Endothelial cell of umbilical vein (primary cell): ENCODE measurements around the gene CFTR. TPM values are rescaled to one million over a fixed set of nuclear protein-coding genes. Genes with fewer than 3 reads are reported as not detected.

Experiments used
- BruUV-seq: library from RNA; stranded (reverse); fragments of 400-500 nt; replicated peaks from 2 replicates; lab custom pipeline; 2021; lab: Mats Ljungman, UMichigan
- CTCF ChIA-PET: fragments of 300-600, 350-600 bp; sonication (Branson Sonifier 250); formaldehyde crosslinking; loops from one replicate; lab custom pipeline; 2021; ENCODE audit warnings: antibody characterized with exemption, inconsistent platforms; lab: Charles Lee
- POLR2A ChIA-PET: fragments of 300-600, 350-600 bp; sonication (Branson Sonifier 250); formaldehyde crosslinking; loops from one replicate; lab custom pipeline; 2021; ENCODE audit warnings: antibody characterized with exemption, inconsistent platforms; lab: Charles Lee
- DNase-seq: peaks from one replicate; pipeline ENCODE4 v3.0.0-alpha.2; 2011; ENCODE audit warnings: low read depth, low spot score
- FAIRE-seq: peaks from 2 replicates; lab custom pipeline; 2011; peaks lifted over from hg19 to GRCh38; lab: Jason Lieb, UNC
- H2AFZ ChIP-seq: 2 replicates; pipeline ENCODE4 v1.6.0; 2012; ENCODE audit warnings: low read depth, low read length, control low read depth, inconsistent platforms
- H3K27ac ChIP-seq: 2 replicates; pipeline ENCODE4 v1.5.1; 2011; ENCODE audit warnings: low read depth, mild to moderate bottlenecking, control low read depth, low read length, moderate library complexity; ENCODE audit not compliant: insufficient read depth
- H3K27me3 ChIP-seq, 2 experiments: 2 replicates each; pipeline versions ENCODE4 v1.6.0 to v1.6.1; 2011; ENCODE audit warnings: low read length in 2 of 2, mixed read lengths in 1 of 2; ENCODE audit not compliant: control insufficient read depth in 2 of 2, insufficient read depth in 2 of 2
- H3K36me3 ChIP-seq, 2 experiments: 2 replicates in 1 of 2; 3 replicates in 1 of 2; pipeline ENCODE4 v1.5.1; 2011; ENCODE audit warnings: low read length in 2 of 2, mild to moderate bottlenecking in 1 of 2, moderate library complexity in 1 of 2; ENCODE audit not compliant: control insufficient read depth in 2 of 2, insufficient read depth in 2 of 2; ENCODE audit errors: extremely low read depth in 1 of 2
- H3K4me1 ChIP-seq: 3 replicates; pipeline ENCODE4 v1.5.1; 2011; ENCODE audit warnings: mild to moderate bottlenecking, low read length; ENCODE audit not compliant: control insufficient read depth, insufficient read depth; ENCODE audit errors: extremely low read depth
- H3K4me2 ChIP-seq: 2 replicates; pipeline ENCODE4 v1.6.1; 2011; ENCODE audit warnings: low read length, control low read depth, mixed read lengths; ENCODE audit not compliant: insufficient read depth
- H3K4me3 ChIP-seq, 3 experiments: fragments of 200-600 bp in 1 of 3; sonication (generic), shearing (Covaris generic) in 1 of 3; replicated peaks in 1 of 3; 2 replicates each; pipeline ENCODE4 v1.5.1; 2011 to 2016; ENCODE audit warnings: control low read depth in 3 of 3, low read length in 3 of 3, mild to moderate bottlenecking in 2 of 3, inconsistent platforms in 1 of 3, low read depth in 1 of 3, moderate library complexity in 1 of 3; ENCODE audit not compliant: insufficient read depth in 1 of 3
- H3K79me2 ChIP-seq: 2 replicates; pipeline ENCODE4 v1.6.0; 2012; ENCODE audit warnings: low read length, inconsistent platforms; ENCODE audit not compliant: control insufficient read depth, insufficient read depth
- H3K9ac ChIP-seq: replicated peaks from 2 replicates; pipeline ENCODE3; 2011; ENCODE audit warnings: low read length, control low read depth; ENCODE audit not compliant: insufficient read depth; ENCODE audit errors: extremely low read depth
- H3K9me1 ChIP-seq: replicated peaks from 3 replicates; pipeline ENCODE4 v1.6.0; 2011; ENCODE audit warnings: mild to moderate bottlenecking, low read length; ENCODE audit not compliant: control insufficient read depth, insufficient read depth; ENCODE audit errors: extremely low read depth
- H3K9me3 ChIP-seq: replicated peaks from 2 replicates; pipeline ENCODE4 v1.5.1; 2012; ENCODE audit warnings: low read length, inconsistent platforms; ENCODE audit not compliant: control insufficient read depth, insufficient read depth
- H4K20me1 ChIP-seq: replicated peaks from 2 replicates; pipeline ENCODE3; 2011; ENCODE audit warnings: mild to moderate bottlenecking, low read length; ENCODE audit not compliant: control insufficient read depth, insufficient read depth; ENCODE audit errors: extremely low read depth
- CTCF ChIP-seq, 2 donors: IDR thresholded peaks; 1 replicate in 1 of 2; 2 replicates in 1 of 2; pipeline ENCODE4 v1.5.1; 2011; ENCODE audit warnings: low read length in 2 of 2, mild to moderate bottlenecking in 2 of 2, moderate library complexity in 2 of 2, control low read depth in 1 of 2, inconsistent platforms in 1 of 2, low read depth in 1 of 2; ENCODE audit not compliant: insufficient read depth in 1 of 2; ENCODE audit errors: extremely low read depth in 1 of 2
- EZH2 ChIP-seq: IDR thresholded peaks from 2 replicates; pipeline ENCODE4 v1.6.1; 2012; ENCODE audit warnings: borderline replicate concordance, low read depth, mild to moderate bottlenecking, moderate library complexity, low read length, inconsistent platforms; ENCODE audit not compliant: severe bottlenecking
- FOS ChIP-seq: IDR thresholded peaks from 2 replicates; pipeline ENCODE4 v1.6.1; 2011; ENCODE audit warnings: mild to moderate bottlenecking, low read length, moderate library complexity, borderline replicate concordance; ENCODE audit not compliant: insufficient read depth
- GATA2 ChIP-seq: IDR thresholded peaks from 2 replicates; pipeline ENCODE4 v1.7.0; 2011; ENCODE audit warnings: low read depth, mild to moderate bottlenecking, moderate library complexity, mixed read lengths, low read length; ENCODE audit not compliant: insufficient read length, insufficient read depth
- JUN ChIP-seq: IDR thresholded peaks from 2 replicates; pipeline ENCODE4 v1.6.1; 2011; ENCODE audit warnings: borderline replicate concordance, low read depth; ENCODE audit not compliant: insufficient read length, insufficient read depth
- MAX ChIP-seq: IDR thresholded peaks from 2 replicates; pipeline ENCODE4 v1.6.1; 2011; ENCODE audit not compliant: insufficient read depth, insufficient read length
- MYC ChIP-seq: IDR thresholded peaks from one replicate; pipeline ENCODE4 v1.6.1; 2011; ENCODE audit warnings: mild to moderate bottlenecking, low read depth, low read length
- POLR2A ChIP-seq: IDR thresholded peaks from 2 replicates; pipeline ENCODE4 v1.6.1; 2012; ENCODE audit warnings: low read depth, mild to moderate bottlenecking, control low read depth, low read length
- POLR2AphosphoS5 ChIP-seq: IDR thresholded peaks from 2 replicates; pipeline ENCODE4 v1.6.1; 2012; ENCODE audit warnings: low read depth, mild to moderate bottlenecking, control low read depth, low read length, moderate library complexity; ENCODE audit not compliant: insufficient read depth
- dilution Hi-C: fragments of 300-500 bp; cut with MboI; formaldehyde crosslinking; loops from one replicate; pipeline ENCODE4 v1.15.0; 2019; ENCODE audit warnings: low sequenced_read_pairs; ENCODE audit not compliant: extremely low pct_ligation_motif_present
- intact Hi-C: fragments of 100-400 bp; cut with micrococcal nuclease; formaldehyde crosslinking; loops from one replicate; pipeline ENCODE4 v1.10.0; 2022
- polyA plus RNA-seq, 4 experiments: library from polyadenylated mRNA; depleted of rRNA in 3 of 4; stranded (reverse) in 3 of 4; unstranded in 1 of 4; fragments of >200 nt; gene quantifications; 2 replicates each; pipeline versions ENCODE4 v1.2.1 to v1.2.3, GENCODE V29; 2011 to 2012; ENCODE audit warnings: missing spikeins in 1 of 4
- total RNA-seq: library from RNA; stranded (reverse); gene quantifications from 2 replicates; pipeline ENCODE4 v1.2.3, GENCODE V29; 2021

The CFTR gene
- total and polyA plus RNA-seq, 2 donors (not counting 3 experiments of a cell fraction or from before 2014, with no cell fraction given): 0.03 TPM; not detected in 1

GRCh38 chr7:117544061-117544460, 64.2 kb downstream of the CFTR start:
- Histone ChIP-seq H3K9me1 (no peaks in the 10 kb centered on the region), H3K79me2 (no peaks in the 10 kb centered on the region), H3K36me3 (no peaks in the 10 kb centered on the region), H3K9me3 (no peaks in the 10 kb centered on the region), H3K4me2 (no peak overlapping the region), H2AFZ (no peak overlapping the region), H3K9ac (no peak overlapping the region), H4K20me1 (no peaks in the 10 kb centered on the region), H3K27ac (no peak overlapping the region), H3K4me1 (no peaks in the 10 kb centered on the region), H3K4me3 (no peak overlapping the region), H3K27me3 (no peaks in the 10 kb centered on the region)
- FAIRE-seq (no peak), DNase-seq (no peak)
- POLR2A ChIA-PET: no interaction called here
- CTCF ChIA-PET: no interaction called here
- no TSS peak for BruUV-seq
- TF ChIP-seq MYC (no peak), EZH2 (no peak), POLR2AphosphoS5 (no peak), CTCF (IDR thresholded peaks at IDR 0.05; ENCODE audit: extremely low read depth in 1 of 2, insufficient read depth in 1 of 2, low read depth in 1 of 2, low read length in 2 of 2) (no peak), FOS (no peak), POLR2A (no peak), JUN (no peak), MAX (no peak), GATA2 (no peak)
- dilution Hi-C loops: no loop called here
- intact Hi-C loops: no loop called here
